Measurements from ENCODE around the gene FAM83C.

The FAM83C gene

GRCh38 chr20:35291654-35292503 lies at the start of gene FAM83C:
TSS of gene FAM83C (minus strand) at chr20:35292425. CDS start at chr20:35292304, 121 bp downstream.
- no peak for DNase-seq (ENCODE audit: low read depth, low spot score)

- no peak for DNase-seq (ENCODE audit: low read depth, low spot score)
These were observed 49.3 kb upstream of the FAM83C start for GRCh38 chr20:35341366-35342028.

GRCh38 chr20:35340436-35340835 lies 48.2 kb upstream of the FAM83C start:
- no peak for DNase-seq (ENCODE audit: low read depth, low spot score)

GRCh38 chr20:35339636-35340035 lies 47.4 kb upstream of the FAM83C start:
- no peak for DNase-seq (ENCODE audit: low read depth, low spot score)

GRCh38 chr20:35339007-35339406 lies 46.8 kb upstream of the FAM83C start:
- DNase-seq (ENCODE audit: low read depth, low spot score): no peak

- DNase-seq (ENCODE audit: low read depth, low spot score): no peak
These were observed 42.3 kb upstream of the FAM83C start for GRCh38 chr20:35334311-35335101.

GRCh38 chr20:35333606-35334005 lies 41.4 kb upstream of the FAM83C start:
- DNase-seq (ENCODE audit: low read depth, low spot score): no peak

GRCh38 chr20:35332540-35333200 lies 40.4 kb upstream of the FAM83C start:
- DNase-seq (ENCODE audit: low read depth, low spot score): no peak

- no peak for DNase-seq (ENCODE audit: low read depth, low spot score)
These were observed 37.4 kb upstream of the FAM83C start for GRCh38 chr20:35329435-35330139.

GRCh38 chr20:35328689-35329088 lies 36.5 kb upstream of the FAM83C start:
- no peak for DNase-seq (ENCODE audit: low read depth, low spot score)

GRCh38 chr20:35328095-35328685 lies 36.0 kb upstream of the FAM83C start:
- DNase-seq (ENCODE audit: low read depth, low spot score): no peak

- no peak for DNase-seq (ENCODE audit: low read depth, low spot score)
These were observed 35.1 kb upstream of the FAM83C start for GRCh38 chr20:35327074-35327976.

GRCh38 chr20:35326740-35327073 lies 34.5 kb upstream of the FAM83C start:
- no peak for DNase-seq (ENCODE audit: low read depth, low spot score)

GRCh38 chr20:35326021-35326739 lies 34.0 kb upstream of the FAM83C start:
- DNase-seq (ENCODE audit: low read depth, low spot score): no peak

GRCh38 chr20:35325401-35325800 lies 33.2 kb upstream of the FAM83C start:
- no peak for DNase-seq (ENCODE audit: low read depth, low spot score)

GRCh38 chr20:35320396-35321126 lies 28.3 kb upstream of the FAM83C start:
- DNase-seq (ENCODE audit: low read depth, low spot score): no peak

GRCh38 chr20:35319871-35320197 lies 27.6 kb upstream of the FAM83C start:
- no peak for DNase-seq (ENCODE audit: low read depth, low spot score)

GRCh38 chr20:35319192-35319870 lies 27.1 kb upstream of the FAM83C start:
- DNase-seq (ENCODE audit: low read depth, low spot score): no peak
